Cardiac septum (tissue), 1 donor: Measurements from ENCODE around the gene PDILT. TPM values are rescaled to one million over a fixed set of nuclear protein-coding genes. Genes with fewer than 3 reads are reported as not detected.
"Not testable (repeated sequence)": the region's sequence is repeated elsewhere in the genome, so short reads cannot be mapped to it uniquely, and the experiment has no call there.

Experiments
- DNase-seq: peaks from one replicate; pipeline ENCODE4 v3.0.0-alpha.2; 2020; ENCODE audit warnings: low spot score
- intact Hi-C: fragments of 100-400 bp; cut with DNase I; formaldehyde crosslinking; loops from one replicate; pipeline ENCODE4 v1.14.0; 2022
- total RNA-seq: library from RNA; stranded (reverse); fragmentation: NEBNext Ultra II Directional; extraction: Animal tissue kit (Norgen Biotek cat#: 25700); gene quantifications from one replicate; pipeline ENCODE4 v1.2.1, GENCODE V29; 2021
- donor health status: DM: no; HTN: no; CAD: no.

PDILT gene
- total RNA-seq, 1 donor from 2014 or later, result not detected

DNA sequence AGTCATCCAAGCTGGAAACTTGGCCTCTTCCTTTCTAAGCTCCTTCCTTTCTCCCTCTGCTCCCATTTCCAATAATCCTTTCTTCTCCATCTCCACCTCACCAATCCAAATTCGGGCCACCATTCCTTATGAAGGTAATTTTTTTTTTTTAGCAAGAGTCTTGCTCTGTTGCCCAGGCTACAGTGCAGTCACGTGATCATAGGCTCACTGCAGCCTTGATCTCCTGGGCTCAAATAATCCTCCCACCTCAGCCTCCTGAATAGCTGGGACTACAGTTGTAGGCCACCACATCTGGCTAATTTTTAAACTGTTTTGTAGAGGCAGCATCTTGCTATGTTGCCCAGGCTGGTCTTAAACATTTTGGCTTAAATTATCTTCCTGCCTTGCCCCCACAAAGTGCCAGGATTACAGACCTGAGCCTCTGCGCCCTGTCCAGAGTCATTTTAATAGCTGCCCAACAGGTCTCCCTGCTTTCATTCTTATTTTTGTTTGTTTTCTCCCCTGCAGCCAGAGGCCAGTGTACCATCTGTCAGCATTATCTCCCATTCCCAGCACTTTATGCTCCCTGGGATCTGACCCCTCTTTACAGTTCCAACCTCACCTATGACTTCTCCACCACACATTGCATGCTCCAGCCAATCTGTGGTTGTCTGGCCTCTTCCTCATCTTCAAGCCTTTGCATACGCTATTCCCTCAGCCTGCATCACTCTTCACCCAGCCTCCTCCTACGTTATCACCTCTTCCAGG is 75.0 kb downstream of the PDILT start:
- intact Hi-C loops, result no loop called here
- DNase-seq, result no peak

DNA sequence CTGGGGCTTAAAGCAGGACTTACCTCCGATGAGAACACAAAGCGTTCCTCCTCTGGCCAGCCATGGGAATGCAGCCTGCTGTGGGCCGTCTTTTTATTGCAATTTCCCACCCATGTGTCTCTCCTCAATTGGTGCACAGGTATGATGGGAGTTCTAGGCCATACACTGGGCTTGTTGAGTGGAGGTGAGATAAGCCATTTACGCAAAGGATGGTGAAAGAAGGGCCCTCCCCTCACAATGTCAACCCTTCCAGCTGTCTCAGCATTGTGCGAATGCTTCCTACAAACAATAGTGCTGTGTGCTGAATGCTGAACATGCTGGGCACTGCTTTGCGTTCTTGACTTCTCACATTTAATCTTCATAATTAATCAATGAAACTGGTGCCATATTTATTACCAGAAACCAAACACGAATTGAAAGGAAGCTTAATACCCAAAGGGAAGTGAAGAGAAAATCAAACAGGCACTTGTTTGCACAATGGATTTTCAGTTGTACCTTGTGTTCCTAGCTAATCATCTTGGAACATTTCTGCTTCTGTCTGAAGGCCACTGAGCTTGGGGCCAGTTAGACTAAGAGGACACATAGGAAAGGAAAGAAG is 77.0 kb downstream of the PDILT start, which contains the start of gene GP2:
TSS of gene GP2 (minus strand) at position 70 of the 598 bp plus-strand sequence. CDS start 1,082 bp downstream, outside the sequence.
- intact Hi-C loops, result no loop called here
- DNase-seq, result no peak

- no peak for DNase-seq
- intact Hi-C loops, result no loop called here
These were observed 78.2 kb downstream of the PDILT start for GRCh38 chr16:20326321-20326720.

DNA sequence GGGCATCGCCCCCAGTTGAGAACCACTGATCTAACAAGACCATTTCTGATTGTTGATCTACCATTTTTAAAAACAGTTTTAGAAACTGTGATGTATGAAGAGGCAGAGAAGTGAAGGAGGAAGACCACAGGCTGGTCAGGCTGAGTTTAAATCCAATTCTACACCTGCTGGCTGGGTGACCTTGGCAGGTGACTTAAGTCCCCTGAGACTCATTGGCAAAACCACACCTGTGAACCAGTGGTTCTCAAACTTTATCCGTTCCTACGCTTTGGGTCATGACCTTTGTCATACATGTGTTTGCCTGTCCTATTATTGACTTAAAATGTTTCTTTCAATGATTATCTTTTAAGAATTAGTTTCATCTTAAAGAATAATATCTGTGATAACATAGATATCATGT is 79.5 kb downstream of the PDILT start:
- intact Hi-C loops, result no loop called here
- no peak for DNase-seq

- DNase-seq, result no peak
These were observed 80.9 kb downstream of the PDILT start for GRCh38 chr16:20323591-20324117.

GRCh38 chr16:20322696-20323095 is 81.8 kb downstream of the PDILT start:
- intact Hi-C loops, result no loop called here
- no peak for DNase-seq

More at GRCh38 chr16:20323591-20324117, 80.9 kb downstream of the PDILT start:
- intact Hi-C loops, result no loop called here

DNA sequence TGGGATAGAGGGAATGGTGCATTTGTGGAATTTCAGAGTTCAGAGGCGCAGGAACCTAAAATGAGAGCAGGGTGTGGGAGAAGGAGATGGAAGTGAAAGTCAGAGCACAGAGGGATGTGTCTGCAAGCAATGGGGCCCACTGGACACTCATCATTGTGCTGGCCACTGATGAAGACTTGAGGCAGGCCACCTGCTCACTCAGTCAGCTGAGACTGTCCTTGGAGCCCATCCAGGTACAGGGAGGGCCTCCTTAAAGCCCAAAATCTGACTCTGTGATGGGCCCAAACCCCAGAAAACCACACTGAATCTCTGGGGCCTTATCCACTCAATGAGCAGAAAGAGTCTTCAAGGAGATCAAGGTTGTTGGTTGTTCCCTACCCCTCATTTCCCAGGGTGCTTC is 82.9 kb downstream of the PDILT start:
- no peak for DNase-seq
- intact Hi-C loops, result no loop called here

DNA sequence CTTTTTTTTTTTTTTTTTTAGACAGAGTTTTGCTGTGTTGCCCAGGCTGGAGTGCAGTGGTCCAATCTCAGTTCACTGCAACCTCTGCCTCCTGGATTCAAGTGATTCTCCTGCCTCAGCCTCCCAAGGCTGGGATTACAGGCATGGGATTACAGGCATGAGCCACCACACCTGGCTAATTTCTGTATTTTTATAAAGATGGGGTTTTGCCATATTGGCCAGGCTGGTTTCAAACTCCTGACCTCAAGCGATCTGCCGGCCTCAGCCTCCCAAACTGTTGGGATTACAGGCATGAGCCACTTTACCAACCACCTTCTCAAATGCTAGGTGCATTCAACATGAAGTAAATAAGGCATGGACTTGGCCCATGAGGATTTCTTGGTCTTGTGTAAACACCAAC is 83.5 kb downstream of the PDILT start:
- intact Hi-C loops, DNase-seq: not testable (repeated sequence)

GRCh38 chr16:20320592-20320991 is 83.9 kb downstream of the PDILT start:
- intact Hi-C loops, result no loop called here

DNA sequence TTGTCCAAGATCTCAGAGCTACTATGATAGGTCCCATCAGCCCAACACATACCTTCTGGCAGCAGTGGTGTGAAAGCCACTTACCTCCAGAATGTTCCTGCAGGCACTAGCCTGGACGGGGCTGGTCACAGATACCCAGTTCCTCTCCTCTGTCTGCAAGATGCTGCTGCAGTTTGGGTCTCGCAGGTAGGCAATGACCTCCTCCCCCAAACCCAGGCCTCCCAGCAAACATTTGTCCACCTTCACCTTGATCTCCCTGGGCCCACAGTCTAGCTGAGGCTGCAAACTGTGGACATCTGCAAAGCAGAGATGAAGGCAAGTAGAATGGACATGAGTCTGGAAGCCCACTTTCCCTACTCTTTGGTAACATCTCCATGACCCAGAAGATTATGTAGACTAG is 84.4 kb downstream of the PDILT start:
- no peak for DNase-seq
- intact Hi-C loops, result no loop called here

More at GRCh38 chr16:20320592-20320991, 83.9 kb downstream of the PDILT start:
- no peak for DNase-seq

- intact Hi-C loops, result no loop called here
- DNase-seq, result no peak
These were observed 85.1 kb downstream of the PDILT start for GRCh38 chr16:20319406-20319805.

- no peak for DNase-seq
- intact Hi-C loops, result no loop called here
These were observed 86.1 kb downstream of the PDILT start for GRCh38 chr16:20318437-20318836.

GRCh38 chr16:20318006-20318405 is 86.5 kb downstream of the PDILT start:
- DNase-seq, result no peak
- intact Hi-C loops, result no loop called here

GRCh38 chr16:20317117-20317516 is 87.4 kb downstream of the PDILT start:
- no peak for DNase-seq
- intact Hi-C loops, result no loop called here

DNA sequence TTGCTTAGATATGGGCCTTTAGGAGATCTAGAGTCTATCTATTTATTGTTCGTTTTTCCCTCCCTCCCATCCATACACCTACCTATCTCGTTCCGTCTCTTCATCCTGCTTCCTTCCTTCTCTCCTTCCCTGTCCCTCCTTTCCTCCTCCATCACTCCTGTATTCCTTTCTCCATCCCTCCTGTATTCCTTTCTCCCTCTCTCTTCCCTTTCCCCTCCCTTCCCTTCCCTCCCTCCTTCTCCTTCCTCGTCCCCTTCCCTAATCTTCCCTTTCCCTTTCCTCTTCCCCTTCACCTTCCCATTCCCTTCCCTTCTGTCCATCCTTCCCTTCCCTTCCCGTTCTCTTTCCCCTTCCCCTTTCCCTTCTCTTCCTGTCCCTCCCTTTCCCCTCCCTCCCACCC is 87.8 kb downstream of the PDILT start:
- DNase-seq, result no peak
- intact Hi-C loops, result no loop called here

DNA sequence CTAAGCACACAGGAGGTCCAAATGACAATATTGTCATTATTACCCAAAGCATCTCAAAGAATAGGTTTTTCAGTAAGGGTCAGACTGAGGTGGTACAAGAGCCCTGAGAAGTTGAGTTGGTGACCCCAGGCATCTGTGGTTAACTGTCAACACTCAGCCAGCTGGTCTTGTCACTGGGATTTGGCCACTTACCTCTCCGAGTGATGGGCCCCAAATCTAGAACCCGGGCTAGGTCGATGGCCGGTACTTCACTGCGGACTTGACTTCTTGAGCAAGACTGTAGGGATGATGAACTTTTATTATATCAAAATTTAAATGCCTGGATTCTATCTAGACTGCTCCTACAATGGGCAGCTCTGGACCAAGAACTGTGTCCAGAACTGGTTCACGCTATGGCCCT is 88.8 kb downstream of the PDILT start:
- intact Hi-C loops, result no loop called here
- no peak for DNase-seq

DNA sequence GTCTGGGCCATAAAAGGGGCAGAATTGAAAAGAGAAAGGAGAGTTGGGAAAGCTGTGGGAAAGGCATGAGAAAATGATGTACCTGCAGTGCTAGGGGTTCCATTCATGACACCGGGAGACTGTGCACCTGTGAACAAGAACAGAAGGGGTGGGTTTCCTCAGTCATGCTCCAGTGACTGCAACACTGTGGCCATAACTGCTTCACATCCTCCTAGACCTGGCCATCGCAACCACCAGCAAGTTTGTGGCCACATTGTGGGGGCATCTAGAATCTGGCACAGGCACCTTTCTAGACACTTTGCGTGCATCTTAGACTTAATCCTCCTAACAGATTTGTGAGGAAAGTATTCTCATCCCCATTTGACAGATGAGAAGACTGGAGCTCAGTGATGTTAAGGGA is 90.0 kb downstream of the PDILT start:
- intact Hi-C loops, result no loop called here
- no peak for DNase-seq

DNA sequence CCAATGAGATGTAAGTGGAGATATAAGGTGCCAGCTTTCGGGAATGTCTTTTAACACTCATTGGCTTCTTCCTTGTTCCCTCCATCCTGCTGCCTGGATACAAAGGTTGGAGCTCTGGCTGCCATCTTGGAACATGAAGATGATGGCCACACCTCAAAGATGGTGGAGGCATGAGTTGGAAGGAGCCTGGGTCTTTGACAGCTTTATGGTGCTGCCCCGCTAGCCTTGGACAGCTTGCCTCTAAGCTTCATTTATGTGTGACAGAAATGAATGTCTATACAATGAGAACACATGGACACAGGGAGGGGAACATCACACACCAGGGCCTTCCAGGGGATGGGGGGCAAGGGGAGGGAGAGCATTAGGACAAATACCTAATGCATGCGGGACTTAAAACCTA is 90.8 kb downstream of the PDILT start:
- intact Hi-C loops, result no loop called here
- DNase-seq, result no peak

- intact Hi-C loops, DNase-seq: not testable (repeated sequence)
These were observed 91.9 kb downstream of the PDILT start for GRCh38 chr16:20312536-20313095.

- intact Hi-C loops, result no loop called here
- DNase-seq, result no peak
These were observed 93.0 kb downstream of the PDILT start for GRCh38 chr16:20311548-20311947.
